ENCODE measurements around the gene ADAM8. TPM values are rescaled to one million over a fixed set of nuclear protein-coding genes. Genes with fewer than 3 reads are reported as not detected.

The ADAM8 gene
- total RNA-seq, 2 donors from 2014 or later = 3.4 to 4.6 TPM

- TF ChIP-seq CTCF (IDR thresholded peaks at IDR 0.05) (no peak), POLR2A (IDR thresholded peaks at IDR 0.05) (no peak)
- intact Hi-C loops (cut with DNase I) = no loop called here
- Histone ChIP-seq H3K27me3 (no peaks in the 10 kb centered on the region), H3K36me3 (replicated peaks in 1 of 2; ENCODE audit: insufficient read depth in 1 of 2, low read depth in 2 of 2) (no peaks in the 10 kb centered on the region), H3K27ac (no peak overlapping the region), H3K9me3 (no peaks in the 10 kb centered on the region), H3K4me1 (peaks cover 11% of the 10 kb centered on the region), H3K4me3 (no peak overlapping the region)
- DNase-seq (no peak), ATAC-seq (no peak)
- WGBS, 2 donors = 85 to 87% methylated on average over 6 to 8 of the region's 9 CpGs
These were observed 39.6 kb upstream of the ADAM8 start for GRCh38 chr10:133316266-133316665.

DNA sequence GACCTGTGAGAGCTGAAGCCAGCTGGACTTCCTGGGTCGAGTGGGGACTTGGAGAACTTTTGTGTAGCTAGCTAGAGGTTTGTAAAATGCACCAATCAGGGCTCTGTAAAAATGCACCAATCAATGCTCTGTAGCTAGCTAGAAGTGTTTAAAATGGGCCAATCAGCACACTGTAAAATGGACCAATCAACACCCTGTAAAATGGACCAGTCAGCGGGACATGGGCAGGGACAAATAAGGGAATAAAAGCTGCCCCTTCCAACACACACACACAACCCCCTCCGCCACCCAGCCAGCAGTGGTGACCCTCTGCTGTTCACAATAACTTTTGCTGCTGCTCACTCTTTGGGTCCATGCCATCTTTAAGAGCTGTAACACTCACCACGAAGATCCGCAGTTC lies 39.2 kb upstream of the ADAM8 start:
- Histone ChIP-seq H3K27ac (no peak overlapping the region), H3K27me3 (no peaks in the 10 kb centered on the region), H3K4me1 (peaks cover 11% of the 10 kb centered on the region), H3K4me3 (no peak overlapping the region), H3K36me3 (replicated peaks in 1 of 2; ENCODE audit: insufficient read depth in 1 of 2, low read depth in 2 of 2) (no peaks in the 10 kb centered on the region), H3K9me3 (no peaks in the 10 kb centered on the region)
- DNase-seq = no peak
- no peak for ATAC-seq
- 82 to 90% methylated on average over 5 of the region's 5 CpGs for WGBS, 2 donors
- intact Hi-C loops (cut with DNase I) = no loop called here
- TF ChIP-seq CTCF (IDR thresholded peaks at IDR 0.05) = no peak
- TF ChIP-seq POLR2A (IDR thresholded peaks at IDR 0.05) = no peak

- ATAC-seq = no peak
These were observed 38.2 kb upstream of the ADAM8 start for GRCh38 chr10:133314911-133315310.

GRCh38 chr10:133313192-133313591 lies 36.5 kb upstream of the ADAM8 start:
- peaks cover 13% of the 10 kb centered on the region for H3K4me1 ChIP-seq
- intact Hi-C loops (cut with DNase I) = no loop called here
- no peaks in the 10 kb centered on the region for H3K27me3 ChIP-seq
- 60 to 63% methylated on average over 4 of the region's 4 CpGs for WGBS, 2 donors
- no peak for ATAC-seq
- H3K4me3 ChIP-seq = no peak overlapping the region
- no peak for DNase-seq
- no peaks in the 10 kb centered on the region for H3K9me3 ChIP-seq
- H3K27ac ChIP-seq = no peak overlapping the region
- no peak for TF ChIP-seq CTCF (IDR thresholded peaks at IDR 0.05)
- no peak for TF ChIP-seq POLR2A (IDR thresholded peaks at IDR 0.05)
- no peaks in the 10 kb centered on the region for H3K36me3 ChIP-seq (replicated peaks in 1 of 2; ENCODE audit: insufficient read depth in 1 of 2, low read depth in 2 of 2)

More at GRCh38 chr10:133314911-133315310, 38.2 kb upstream of the ADAM8 start:
- no peak for DNase-seq
- TF ChIP-seq POLR2A (IDR thresholded peaks at IDR 0.05) (no peak), CTCF (IDR thresholded peaks at IDR 0.05) (no peak)
- H3K27ac ChIP-seq = no peak overlapping the region
- no peaks in the 10 kb centered on the region for H3K27me3 ChIP-seq
- peaks cover 12% of the 10 kb centered on the region for H3K4me1 ChIP-seq
- no peak overlapping the region for H3K4me3 ChIP-seq
- intact Hi-C loops (cut with DNase I) = no loop called here
- no peaks in the 10 kb centered on the region for H3K9me3 ChIP-seq
- no peaks in the 10 kb centered on the region for H3K36me3 ChIP-seq (replicated peaks in 1 of 2; ENCODE audit: insufficient read depth in 1 of 2, low read depth in 2 of 2)
- WGBS, 2 donors = 89 to 94% methylated on average over 11 to 12 of the region's 12 CpGs

DNA sequence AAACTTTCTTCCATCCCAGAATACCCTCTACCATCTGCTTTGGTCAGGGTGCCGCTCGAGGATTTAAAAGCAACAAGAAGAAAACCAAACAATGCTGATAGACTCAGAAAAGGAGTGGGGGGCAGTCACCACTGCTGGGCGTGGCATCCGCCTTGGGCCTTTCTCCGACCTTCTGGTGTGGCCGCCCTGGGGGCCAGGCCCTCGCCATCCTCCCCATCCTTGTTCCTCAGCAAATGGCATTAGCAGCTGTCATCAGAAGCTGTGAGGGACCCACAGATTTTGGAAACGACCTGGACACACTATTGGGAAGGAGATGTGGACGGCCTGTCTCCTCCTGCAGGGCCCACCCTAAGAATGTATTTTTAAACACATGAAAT lies 36.1 kb upstream of the ADAM8 start:
- no peak for ATAC-seq
- H3K27me3 ChIP-seq = no peaks in the 10 kb centered on the region
- H3K36me3 ChIP-seq (replicated peaks in 1 of 2; ENCODE audit: insufficient read depth in 1 of 2, low read depth in 2 of 2) = no peaks in the 10 kb centered on the region
- TF ChIP-seq POLR2A (IDR thresholded peaks at IDR 0.05) (no peak), CTCF (IDR thresholded peaks at IDR 0.05) (no peak)
- H3K27ac ChIP-seq = no peak overlapping the region
- no peaks in the 10 kb centered on the region for H3K9me3 ChIP-seq
- 86 to 87% methylated on average over 9 of the region's 9 CpGs for WGBS, 2 donors
- peaks cover 17% of the 10 kb centered on the region for H3K4me1 ChIP-seq
- no peak for DNase-seq
- no peak overlapping the region for H3K4me3 ChIP-seq
- intact Hi-C loops (cut with DNase I) = no loop called here

All from body of pancreas (tissue), 4 donors.